Glomerular endothelial cell (primary cell): ENCODE results near the gene SLC13A2. TPM values are rescaled to one million over a fixed set of nuclear protein-coding genes. Genes with fewer than 3 reads are reported as not detected.
"Not testable (repeated sequence)": the region's sequence is repeated elsewhere in the genome, so short reads cannot be mapped to it uniquely, and the experiment has no call there.

Source experiments
- DNase-seq: peaks from one replicate; pipeline ENCODE4 v3.0.0-alpha.2; 2011; ENCODE audit warnings: low read depth, low spot score; ENCODE audit errors: extremely low read depth
- total RNA-seq: library from RNA; depleted of rRNA; stranded (reverse); fragments of >200 nt; gene quantifications from 2 replicates; pipeline ENCODE4 v1.2.3, GENCODE V29; 2015

Gene SLC13A2
- total RNA-seq, 1 donor from 2014 or later, result not detected

GRCh38 chr17:28511858-28512461 lies 38.5 kb downstream of the SLC13A2 start:
- DNase-seq, result no peak

- DNase-seq, result no peak
Measured at GRCh38 chr17:28513476-28513875, 40.0 kb downstream of the SLC13A2 start.

- DNase-seq, result no peak
Measured at GRCh38 chr17:28514561-28515002, 41.1 kb downstream of the SLC13A2 start.

GRCh38 chr17:28515518-28515917 lies 42.1 kb downstream of the SLC13A2 start:
- no peak for DNase-seq

- no peak for DNase-seq
Measured at GRCh38 chr17:28518132-28518531, 44.7 kb downstream of the SLC13A2 start.

GRCh38 chr17:28518578-28518977 lies 45.1 kb downstream of the SLC13A2 start:
- no peak for DNase-seq

GRCh38 chr17:28519236-28519635 lies 45.8 kb downstream of the SLC13A2 start:
- DNase-seq, result no peak

GRCh38 chr17:28520687-28521086 lies 47.2 kb downstream of the SLC13A2 start:
- DNase-seq, result no peak

- no peak for DNase-seq
Measured at GRCh38 chr17:28521311-28522085, 48.1 kb downstream of the SLC13A2 start.

GRCh38 chr17:28522281-28522680 lies 48.8 kb downstream of the SLC13A2 start:
- not testable (repeated sequence) for DNase-seq

GRCh38 chr17:28523186-28523585 lies 49.7 kb downstream of the SLC13A2 start:
- no peak for DNase-seq

GRCh38 chr17:28523876-28524275 lies 50.4 kb downstream of the SLC13A2 start:
- DNase-seq, result no peak

GRCh38 chr17:28524476-28525424 lies 51.3 kb downstream of the SLC13A2 start:
- no peak for DNase-seq

GRCh38 chr17:28526381-28526780 lies 52.9 kb downstream of the SLC13A2 start:
- no peak for DNase-seq

- no peak for DNase-seq
Measured at GRCh38 chr17:28527181-28527681, 53.8 kb downstream of the SLC13A2 start.

GRCh38 chr17:28527859-28528258 lies 54.4 kb downstream of the SLC13A2 start:
- DNase-seq, result no peak

- DNase-seq, result no peak
Measured at GRCh38 chr17:28528327-28529012, 55.0 kb downstream of the SLC13A2 start.

GRCh38 chr17:28529013-28529400 lies 55.6 kb downstream of the SLC13A2 start:
- no peak for DNase-seq

GRCh38 chr17:28530250-28530649 lies 56.8 kb downstream of the SLC13A2 start:
- no peak for DNase-seq

- no peak for DNase-seq
Measured at GRCh38 chr17:28530926-28531325, 57.5 kb downstream of the SLC13A2 start.
